Measurements from ENCODE around the gene C19orf25.
"Not testable (repeated sequence)": the region's sequence is repeated elsewhere in the genome, so short reads cannot be mapped to it uniquely, and the experiment has no call there.

C19orf25 gene

GRCh38 chr19:1481893-1482360 is 2.9 kb upstream of the C19orf25 start:
- DNase-seq (ENCODE audit: low read depth in 2 of 3, low spot score in 2 of 3), result no peak

GRCh38 chr19:1481224-1481892 is 2.3 kb upstream of the C19orf25 start:
- no peak for DNase-seq (ENCODE audit: low read depth in 2 of 3, low spot score in 2 of 3)

- not testable (repeated sequence) for DNase-seq (ENCODE audit: low read depth in 2 of 3, low spot score in 2 of 3)
These were observed 2.0 kb downstream of the C19orf25 start for GRCh38 chr19:1477056-1477455.

- DNase-seq (ENCODE audit: low read depth in 2 of 3, low spot score in 2 of 3), result no peak
These were observed 3.1 kb downstream of the C19orf25 start for GRCh38 chr19:1475751-1476437.

- DNase-seq (ENCODE audit: low read depth in 2 of 3, low spot score in 2 of 3), result no peak
These were observed 4.2 kb downstream of the C19orf25 start for GRCh38 chr19:1474765-1475351.

- DNase-seq (ENCODE audit: low read depth in 2 of 3, low spot score in 2 of 3), result no peak
These were observed 4.8 kb downstream of the C19orf25 start for GRCh38 chr19:1474011-1474764.

GRCh38 chr19:1473085-1473851 is 5.7 kb downstream of the C19orf25 start:
- no peak for DNase-seq (ENCODE audit: low read depth in 2 of 3, low spot score in 2 of 3)

- no peak for DNase-seq (ENCODE audit: low read depth in 2 of 3, low spot score in 2 of 3)
These were observed 6.6 kb downstream of the C19orf25 start for GRCh38 chr19:1472231-1473084.

GRCh38 chr19:1471515-1472160 is 7.4 kb downstream of the C19orf25 start:
- DNase-seq (ENCODE audit: low read depth in 2 of 3, low spot score in 2 of 3), result no peak

GRCh38 chr19:1471010-1471514 is 8.0 kb downstream of the C19orf25 start:
- DNase-seq (ENCODE audit: low read depth in 2 of 3, low spot score in 2 of 3), result no peak

- peak in 1 of 3 experiments; percentile 37 for DNase-seq (ENCODE audit: low read depth in 2 of 3, low spot score in 2 of 3)
These were observed 8.6 kb downstream of the C19orf25 start for GRCh38 chr19:1470305-1471009.

- DNase-seq (ENCODE audit: low read depth in 2 of 3, low spot score in 2 of 3), result no peak
These were observed 9.0 kb downstream of the C19orf25 start for GRCh38 chr19:1470055-1470304.

- no peak for DNase-seq (ENCODE audit: low read depth in 2 of 3, low spot score in 2 of 3)
These were observed 9.6 kb downstream of the C19orf25 start for GRCh38 chr19:1469255-1470054.

GRCh38 chr19:1468821-1469254 is 10.2 kb downstream of the C19orf25 start:
- no peak for DNase-seq (ENCODE audit: low read depth in 2 of 3, low spot score in 2 of 3)

GRCh38 chr19:1468274-1468820 is 10.7 kb downstream of the C19orf25 start:
- DNase-seq (ENCODE audit: low read depth in 2 of 3, low spot score in 2 of 3), result no peak

- DNase-seq (ENCODE audit: low read depth in 2 of 3, low spot score in 2 of 3), result no peak
These were observed 11.3 kb downstream of the C19orf25 start for GRCh38 chr19:1467490-1468273.

GRCh38 chr19:1467215-1467489 is 11.9 kb downstream of the C19orf25 start:
- no peak for DNase-seq (ENCODE audit: low read depth in 2 of 3, low spot score in 2 of 3)
